Adrenal gland (tissue), 12 donors: Measurements from ENCODE around the gene MCAM. TPM values are rescaled to one million over a fixed set of nuclear protein-coding genes. Genes with fewer than 3 reads are reported as not detected.

ENCODE experiments used
- DNase-seq, 7 donors: peaks; one replicate each; pipeline ENCODE4 v3.0.0-alpha.2; 2019 to 2020
- H3K27ac ChIP-seq, 5 donors: fragments of 200-600 bp; sonication (generic) in 4 of 5; 1 replicate in 3 of 5; 2 replicates in 2 of 5; pipeline versions ENCODE4 v1.5.1 to v1.8.0; 2016 to 2020; ENCODE audit warnings: mild to moderate bottlenecking in 1 of 5
- H3K27me3 ChIP-seq: fragments of 200-600 bp; 2 replicates; pipeline ENCODE4 v1.8.0; 2021
- H3K36me3 ChIP-seq, 2 donors: fragments of 200-600 bp; replicated peaks in 1 of 2; 1 replicate in 1 of 2; 2 replicates in 1 of 2; pipeline versions ENCODE4 v1.5.1 to v1.8.0; 2018 to 2022
- H3K4me1 ChIP-seq, 2 donors: fragments of 200-600 bp; replicated peaks in 1 of 2; 1 replicate in 1 of 2; 2 replicates in 1 of 2; pipeline versions ENCODE4 v1.5.1 to v1.8.0; 2018 to 2021
- H3K4me3 ChIP-seq, 4 donors: fragments of 200-600 bp; sonication (generic) in 3 of 4; one replicate each; pipeline ENCODE4 v1.5.1; 2016 to 2018
- H3K9me3 ChIP-seq, 3 donors: fragments of 200-600 bp; sonication (generic) in 1 of 3; replicated peaks in 1 of 3; 1 replicate in 2 of 3; 2 replicates in 1 of 3; pipeline versions ENCODE4 v1.5.1 to v1.8.0; 2016 to 2021
- CTCF ChIP-seq, 6 experiments: fragments of 450-650 bp in 4 of 6; fragments of 200-600 bp in 2 of 6; sonication (generic) in 1 of 6; IDR thresholded peaks; 1 replicate in 5 of 6; 2 replicates in 1 of 6; pipeline versions ENCODE4 v1.5.1 to v1.8.0; 2016 to 2021; ENCODE audit warnings: antibody characterized with exemption in 6 of 6, mild to moderate bottlenecking in 2 of 6, moderate library complexity in 1 of 6
- POLR2A ChIP-seq, 2 donors: fragments of 450-650 bp; IDR thresholded peaks; one replicate each; pipeline ENCODE4 v1.6.1; 2017; ENCODE audit warnings: antibody characterized with exemption in 2 of 2, mild to moderate bottlenecking in 2 of 2, moderate library complexity in 1 of 2
- WGBS, 4 donors: extraction: QIAGEN DNeasy Blood & Tissue Kit in 2 of 4; methylation state at CpG; one replicate each; pipeline versions ENCODE4 v1.1.5 to v1.1.7; 2013 to 2017; 5-methylcytosine and 5-hydroxymethylcytosine counted together
- intact Hi-C, 2 donors: fragments of 100-400 bp; cut with DNase I; formaldehyde crosslinking; loops; one replicate each; pipeline versions ENCODE4 v1.14.1 to v1.15.0; 2022 to 2023
- polyA plus RNA-seq, 3 donors: library from polyadenylated mRNA; stranded (reverse); fragments of 200-250 nt in 2 of 3; fragments of 350-450 nt in 1 of 3; fragmentation: Illumina TruSeq in 1 of 3; extraction: RNeasy Lipid Tissue Mini Kit (QIAGEN cat#74804) in 1 of 3; gene quantifications; one replicate each; pipeline ENCODE4 v1.2.3, GENCODE V29; 2013 to 2014
- total RNA-seq, 9 donors: library from RNA; depleted of rRNA in 4 of 9; stranded (reverse); fragments of >200 nt in 4 of 9; fragments of 120-200 nt in 1 of 9; fragmentation: NEBNext Ultra II Directional in 1 of 9; extraction: Animal tissue kit (Norgen Biotek cat#: 25700) in 1 of 9; gene quantifications; one replicate each; pipeline versions ENCODE4 v1.1.0 to v1.2.4, GENCODE V29; 2013 to 2023
- donor health status: healthy with polysubstance abuse.
- donor health status: Bipolar disorder and iron deficiency.
- donor health status: DM: yes; HTN: yes; CAD: no.
- donor health status: DM: no; HTN: no; CAD: no.
- donor health status: DM: no; HTN: no; CAD: no.
- donor health status: DM: yes; HTN: yes; CAD: no.

MCAM gene
- total and polyA plus RNA-seq, 12 donors: 12.1 to 143 (median 32.1) TPM

- no peaks in the 10 kb centered on the region for H3K9me3 ChIP-seq
- DNase-seq: no peak
- peaks cover 0 to 13% of the 10 kb centered on the region in 2 donors for H3K4me1 ChIP-seq
- no peak overlapping the region for H3K4me3 ChIP-seq
- TF ChIP-seq CTCF (IDR thresholded peaks at IDR 0.05) (no peak), POLR2A (IDR thresholded peaks at IDR 0.05) (no peak)
- no peak overlapping the region for H3K27ac ChIP-seq
- 86 to 95% (median 88%) methylated on average over 5 of the region's 5 CpGs for WGBS, 4 donors
- peaks cover 0 to 6% of the 10 kb centered on the region in 2 donors for H3K36me3 ChIP-seq
- intact Hi-C loops: no loop called here
- no peaks in the 10 kb centered on the region for H3K27me3 ChIP-seq
These were observed 49.3 kb downstream of the MCAM start for GRCh38 chr11:119267645-119268044.

GRCh38 chr11:119266517-119267255 lies 50.2 kb downstream of the MCAM start:
- Histone ChIP-seq H3K4me1 (peaks cover 0 to 17% of the 10 kb centered on the region in 2 donors), H3K9me3 (no peaks in the 10 kb centered on the region), H3K27ac (no peak overlapping the region), H3K27me3 (no peaks in the 10 kb centered on the region), H3K4me3 (no peak overlapping the region), H3K36me3 (no peaks in the 10 kb centered on the region)
- no peak for TF ChIP-seq POLR2A (IDR thresholded peaks at IDR 0.05)
- TF ChIP-seq CTCF (IDR thresholded peaks at IDR 0.05): no peak
- intact Hi-C loops: no loop called here
- DNase-seq: no peak
- WGBS, 4 donors: 75 to 82% (median 78%) methylated on average over 7 of the region's 7 CpGs

- Histone ChIP-seq H3K27ac (no peak overlapping the region), H3K36me3 (no peaks in the 10 kb centered on the region), H3K4me1 (peaks cover 0 to 17% of the 10 kb centered on the region in 2 donors), H3K4me3 (no peak overlapping the region), H3K27me3 (no peaks in the 10 kb centered on the region), H3K9me3 (no peaks in the 10 kb centered on the region)
- DNase-seq: no peak
- intact Hi-C loops: no loop called here
- WGBS, 4 donors: 70 to 85% (median 83%) methylated on average over 3 of the region's 3 CpGs
- no peak for TF ChIP-seq CTCF (IDR thresholded peaks at IDR 0.05)
- TF ChIP-seq POLR2A (IDR thresholded peaks at IDR 0.05): no peak
These were observed 50.9 kb downstream of the MCAM start for GRCh38 chr11:119266063-119266462.

GRCh38 chr11:119263352-119263940 lies 53.5 kb downstream of the MCAM start:
- no peak for TF ChIP-seq POLR2A (IDR thresholded peaks at IDR 0.05)
- TF ChIP-seq CTCF (IDR thresholded peaks at IDR 0.05): no peak
- no peak for DNase-seq
- H3K27ac ChIP-seq: peak overlapping the region in 2 of 5 donors; percentile 26 to 46
- H3K4me3 ChIP-seq: no peak overlapping the region
- intact Hi-C loops: no loop called here
- WGBS, 4 donors: 7 to 20% (median 13%) methylated on average over 3 of the region's 3 CpGs
- H3K36me3 ChIP-seq: no peaks in the 10 kb centered on the region
- H3K4me1 ChIP-seq: peaks cover 0 to 17% of the 10 kb centered on the region in 2 donors
- no peaks in the 10 kb centered on the region for H3K27me3 ChIP-seq
- no peaks in the 10 kb centered on the region for H3K9me3 ChIP-seq
